Hepatocyte (in vitro differentiated cells): ENCODE measurements around the gene PRDM1. TPM values are rescaled to one million over a fixed set of nuclear protein-coding genes. Genes with fewer than 3 reads are reported as not detected.
A peak's percentile ranks its signal among the peaks of the same experiment; 100 is the strongest.

Experiments
- DNase-seq: peaks from one replicate; pipeline ENCODE4 v3.0.0-alpha.2; 2016; ENCODE audit warnings: low spot score
- H2AFZ ChIP-seq: fragments of 200-600 bp; sonication (generic); 2 replicates; pipeline ENCODE4 v1.6.0; 2016; ENCODE audit warnings: antibody characterized with exemption, mild to moderate bottlenecking
- H3K27ac ChIP-seq: fragments of 200-600 bp; sonication (generic); 2 replicates; pipeline ENCODE4 v1.5.1; 2016; ENCODE audit warnings: mild to moderate bottlenecking
- H3K27me3 ChIP-seq: fragments of 200-600 bp; sonication (generic); 2 replicates; pipeline ENCODE4 v1.6.1; 2016
- H3K36me3 ChIP-seq: fragments of 200-600 bp; sonication (generic); replicated peaks from 2 replicates; pipeline ENCODE4 v1.5.1; 2016; ENCODE audit warnings: low read depth; ENCODE audit not compliant: insufficient read depth
- H3K4me1 ChIP-seq: fragments of 200-600 bp; sonication (generic); 2 replicates; pipeline ENCODE4 v1.5.1; 2016; ENCODE audit warnings: mild to moderate bottlenecking, moderate library complexity; ENCODE audit not compliant: insufficient read depth
- H3K4me2 ChIP-seq: fragments of 200-600 bp; sonication (generic); 2 replicates; pipeline ENCODE4 v1.6.0; 2016
- H3K4me3 ChIP-seq: fragments of 200-600 bp; sonication (generic); 2 replicates; pipeline ENCODE4 v1.5.1; 2016; ENCODE audit warnings: mild to moderate bottlenecking
- H3K79me2 ChIP-seq: fragments of 200-600 bp; sonication (generic); 2 replicates; pipeline ENCODE4 v1.6.0; 2017; ENCODE audit warnings: mild to moderate bottlenecking
- H3K9me2 ChIP-seq: fragments of 200-600 bp; sonication (generic); replicated peaks from 2 replicates; pipeline ENCODE4 v1.6.0; 2017; ENCODE audit warnings: mild to moderate bottlenecking; ENCODE audit not compliant: insufficient read depth
- H3K9me3 ChIP-seq: fragments of 200-600 bp; sonication (generic); 2 replicates; pipeline ENCODE4 v1.5.1; 2016; ENCODE audit warnings: low read depth, mild to moderate bottlenecking
- H4K20me1 ChIP-seq: fragments of 200-600 bp; sonication (generic); 2 replicates; pipeline ENCODE4 v1.6.0; 2016; ENCODE audit warnings: mild to moderate bottlenecking; ENCODE audit not compliant: insufficient read depth, poor library complexity, severe bottlenecking
- EZH2 ChIP-seq: fragments of 200-600 bp; sonication (generic); IDR thresholded peaks from 2 replicates; pipeline ENCODE4 v1.6.1; 2016; ENCODE audit warnings: antibody characterized with exemption, mild to moderate bottlenecking, borderline replicate concordance
- EZH2phosphoT487 ChIP-seq: fragments of 200-600 bp; sonication (generic); IDR thresholded peaks from one replicate; pipeline ENCODE4 v1.6.1; 2018; ENCODE audit warnings: antibody characterized with exemption, mild to moderate bottlenecking, low read depth, moderate library complexity; ENCODE audit not compliant: unreplicated experiment, severe bottlenecking
- WGBS: methylation state at CpG from one replicate; pipeline ENCODE4 v1.1.6; 2016; ENCODE audit warnings: low lambda C conversion rate; ENCODE audit errors: missing lambda C conversion rate; 5-methylcytosine and 5-hydroxymethylcytosine counted together
- polyA plus RNA-seq: library from polyadenylated mRNA; unstranded; fragments of >200 nt; fragmentation: Nextera tagmentation; extraction: Ambion mirVana; gene quantifications from 2 replicates; pipeline ENCODE4 v1.2.1, GENCODE V29; 2016
- total RNA-seq: library from RNA; depleted of rRNA; stranded (reverse); fragments of >200 nt; gene quantifications from 2 replicates; pipeline ENCODE4 v1.2.3, GENCODE V29; 2014
- TF ChIP-seq, protein P1 (sequence below): fragments of 200-600 bp; sonication (generic); IDR thresholded peaks from 2 replicates; pipeline ENCODE4 v1.5.1; 2016; ENCODE audit warnings: antibody characterized with exemption, mild to moderate bottlenecking; ENCODE audit not compliant: poor library complexity

The PRDM1 gene
- total and polyA plus RNA-seq, 2 experiments from 2014 or later = 18.0 to 19.3 TPM

DNA sequence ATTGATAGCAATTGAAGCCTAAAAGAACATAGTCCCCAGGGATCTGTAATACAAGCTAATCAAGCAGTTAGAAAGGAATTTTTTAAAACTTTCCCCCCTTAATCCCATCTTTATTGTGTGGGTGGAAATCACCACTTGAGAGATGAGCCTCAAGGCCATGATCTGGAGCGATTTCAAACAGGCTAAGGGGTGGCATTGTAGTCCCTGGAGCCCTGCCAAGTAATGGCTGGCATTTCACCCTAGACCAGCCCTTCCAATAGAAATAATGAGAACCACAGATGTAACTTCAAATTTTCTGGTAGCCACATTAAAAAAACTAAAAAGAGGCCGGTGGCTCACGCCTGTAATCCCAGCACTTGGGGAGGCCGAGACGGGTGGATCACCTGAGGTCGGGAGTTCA is 46.9 kb downstream of the PRDM1 start:
- Histone ChIP-seq H3K9me2 (no peaks in the 10 kb centered on the region), H3K4me3 (no peak overlapping the region), H2AFZ (no peak overlapping the region), H3K36me3 (no peaks in the 10 kb centered on the region), H3K4me1 (no peaks in the 10 kb centered on the region), H3K9me3 (no peaks in the 10 kb centered on the region), H3K79me2 (no peaks in the 10 kb centered on the region), H4K20me1 (no peaks in the 10 kb centered on the region), H3K4me2 (no peak overlapping the region), H3K27ac (no peak overlapping the region), H3K27me3 (no peaks in the 10 kb centered on the region)
- WGBS = 92% methylated on average over 6 of the region's 6 CpGs
- DNase-seq = no peak
- no peak for TF ChIP-seq EZH2phosphoT487
- TF ChIP-seq, protein P1, sequence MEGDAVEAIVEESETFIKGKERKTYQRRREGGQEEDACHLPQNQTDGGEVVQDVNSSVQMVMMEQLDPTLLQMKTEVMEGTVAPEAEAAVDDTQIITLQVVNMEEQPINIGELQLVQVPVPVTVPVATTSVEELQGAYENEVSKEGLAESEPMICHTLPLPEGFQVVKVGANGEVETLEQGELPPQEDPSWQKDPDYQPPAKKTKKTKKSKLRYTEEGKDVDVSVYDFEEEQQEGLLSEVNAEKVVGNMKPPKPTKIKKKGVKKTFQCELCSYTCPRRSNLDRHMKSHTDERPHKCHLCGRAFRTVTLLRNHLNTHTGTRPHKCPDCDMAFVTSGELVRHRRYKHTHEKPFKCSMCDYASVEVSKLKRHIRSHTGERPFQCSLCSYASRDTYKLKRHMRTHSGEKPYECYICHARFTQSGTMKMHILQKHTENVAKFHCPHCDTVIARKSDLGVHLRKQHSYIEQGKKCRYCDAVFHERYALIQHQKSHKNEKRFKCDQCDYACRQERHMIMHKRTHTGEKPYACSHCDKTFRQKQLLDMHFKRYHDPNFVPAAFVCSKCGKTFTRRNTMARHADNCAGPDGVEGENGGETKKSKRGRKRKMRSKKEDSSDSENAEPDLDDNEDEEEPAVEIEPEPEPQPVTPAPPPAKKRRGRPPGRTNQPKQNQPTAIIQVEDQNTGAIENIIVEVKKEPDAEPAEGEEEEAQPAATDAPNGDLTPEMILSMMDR = no peak
- no peak for TF ChIP-seq EZH2

DNA sequence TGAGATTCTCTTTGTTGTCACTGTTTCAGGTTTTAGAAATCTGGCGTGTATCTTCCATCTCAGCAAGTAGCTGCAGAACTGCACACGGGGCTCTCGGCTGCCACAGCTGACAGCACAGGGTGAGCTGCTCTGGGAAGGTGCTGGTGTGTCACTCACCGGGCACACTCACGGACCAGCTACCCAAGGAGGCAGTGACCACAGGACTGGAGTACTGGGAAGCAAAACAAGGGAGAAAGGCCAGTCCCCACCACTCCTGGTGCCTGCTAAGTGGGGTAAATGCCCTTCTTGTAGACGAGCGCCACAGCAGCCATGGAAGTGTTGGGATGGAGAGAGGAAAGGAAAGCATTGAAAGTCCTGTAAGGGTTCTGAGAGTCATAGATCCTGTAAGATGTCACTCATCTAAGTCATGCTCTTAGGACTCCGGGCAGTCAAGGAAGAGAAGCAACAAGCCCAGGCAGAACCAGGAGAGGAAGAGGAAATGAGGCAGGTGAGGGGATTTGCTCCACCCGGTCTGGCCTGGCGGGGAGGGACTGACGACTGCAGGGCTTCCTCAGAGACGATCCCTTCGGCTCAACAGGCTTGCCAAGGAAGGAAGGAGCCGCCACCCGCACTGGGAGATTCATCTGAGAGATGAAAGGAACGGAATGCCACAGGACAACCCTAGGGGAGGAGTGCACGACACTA is 48.1 kb downstream of the PRDM1 start:
- Histone ChIP-seq H3K9me2 (no peaks in the 10 kb centered on the region), H2AFZ (no peak overlapping the region), H3K9me3 (no peaks in the 10 kb centered on the region), H3K79me2 (no peaks in the 10 kb centered on the region), H3K27me3 (no peaks in the 10 kb centered on the region), H3K4me1 (no peaks in the 10 kb centered on the region), H3K4me2 (no peak overlapping the region), H3K36me3 (no peaks in the 10 kb centered on the region), H3K27ac (no peak overlapping the region), H4K20me1 (no peaks in the 10 kb centered on the region), H3K4me3 (no peak overlapping the region)
- no peak for DNase-seq
- TF ChIP-seq, protein P1 = no peak
- TF ChIP-seq EZH2phosphoT487 = no peak
- no peak for TF ChIP-seq EZH2
- WGBS = 87% methylated on average over 17 of the region's 17 CpGs

DNA sequence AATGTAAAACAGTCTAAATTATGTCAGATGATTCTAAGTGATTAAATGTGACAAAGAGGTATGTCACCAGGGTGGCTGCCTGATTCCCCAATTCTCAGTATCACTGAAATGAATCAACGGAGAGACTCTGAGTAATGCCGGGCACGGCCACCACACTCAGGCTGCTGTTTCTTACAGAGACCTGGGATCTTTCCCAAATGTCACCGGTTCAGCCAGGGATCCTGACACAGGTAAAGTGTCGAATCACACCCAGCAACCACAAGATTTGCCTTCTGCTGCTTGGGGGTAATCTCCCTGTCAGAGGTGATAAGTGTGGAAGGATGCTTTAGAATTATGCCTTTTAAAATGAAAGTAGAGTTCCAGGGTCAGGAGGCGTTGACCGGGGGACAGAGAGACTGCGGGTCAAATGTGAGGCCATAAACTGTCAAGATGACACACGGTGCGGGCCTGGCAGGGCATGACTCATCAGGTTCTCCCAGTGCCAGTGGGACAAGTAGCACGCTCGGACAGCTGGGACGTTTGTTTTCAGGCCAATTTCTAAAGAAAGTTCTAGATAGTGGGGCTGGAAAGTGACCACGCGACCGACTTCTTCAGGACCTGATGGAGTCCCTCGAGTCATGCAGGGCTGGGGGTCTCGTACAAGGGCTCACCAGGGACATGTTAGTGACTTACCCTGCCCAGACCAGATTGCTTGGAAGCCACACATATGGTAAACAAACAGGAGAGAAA is 48.9 kb downstream of the PRDM1 start:
- Histone ChIP-seq H3K9me2 (no peaks in the 10 kb centered on the region), H3K9me3 (no peaks in the 10 kb centered on the region), H3K79me2 (no peaks in the 10 kb centered on the region), H3K36me3 (no peaks in the 10 kb centered on the region), H3K4me1 (no peaks in the 10 kb centered on the region), H3K4me3 (no peak overlapping the region), H3K27me3 (no peaks in the 10 kb centered on the region), H3K27ac (no peak overlapping the region), H3K4me2 (no peak overlapping the region), H2AFZ (no peak overlapping the region), H4K20me1 (no peaks in the 10 kb centered on the region)
- WGBS = 64% methylated on average over 18 of the region's 18 CpGs
- peak; percentile 59 for DNase-seq
- TF ChIP-seq EZH2phosphoT487 (no peak), EZH2 (no peak)
- TF ChIP-seq, protein P1 = no peak
